Measurements from ENCODE around the gene WDR27.
"Not testable (repeated sequence)": the region's sequence is repeated elsewhere in the genome, so short reads cannot be mapped to it uniquely, and the experiment has no call there.

WDR27 gene

GRCh38 chr6:169472786-169473416 lies 228.9 kb downstream of the WDR27 start:
- DNase-seq, result no peak

DNA sequence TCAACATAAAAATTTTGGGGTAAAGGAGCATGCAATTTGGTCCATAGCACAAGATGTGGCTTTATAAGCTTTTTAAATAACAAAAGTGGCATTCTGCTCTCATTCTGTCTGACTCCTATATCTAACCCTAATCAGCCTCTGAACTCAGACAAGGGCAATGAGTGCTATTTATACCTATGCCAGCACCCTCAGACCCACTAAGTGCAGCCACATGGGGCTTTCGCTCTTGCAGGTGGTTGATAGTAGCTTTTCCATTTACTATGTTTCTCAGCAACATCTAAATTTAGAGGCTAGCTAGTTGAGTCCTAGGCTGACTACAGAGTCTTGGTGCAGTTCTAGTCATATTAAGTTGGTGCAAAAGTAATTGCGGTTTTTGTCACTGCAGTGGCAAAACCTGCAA lies 231.0 kb downstream of the WDR27 start:
- DNase-seq, result no peak

DNA sequence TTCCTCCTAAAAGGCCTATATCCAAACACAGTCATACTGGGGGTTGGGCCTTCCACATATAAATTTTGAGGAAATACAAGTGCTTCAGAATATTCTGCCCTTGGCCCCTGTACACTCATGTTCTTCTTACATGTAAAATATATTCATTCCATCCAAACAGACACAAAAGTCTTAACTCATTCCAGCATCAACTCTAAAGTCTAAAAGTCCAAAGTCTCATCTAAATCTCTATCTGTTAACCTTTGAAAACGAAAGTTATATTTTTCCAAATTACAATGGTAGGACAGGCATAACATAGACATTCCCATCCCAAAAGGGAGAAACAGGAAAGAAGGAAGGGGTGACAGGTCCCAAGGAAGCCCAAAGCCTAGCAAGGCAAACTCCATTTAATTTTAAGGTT lies 232.8 kb downstream of the WDR27 start:
- DNase-seq, result no peak

GRCh38 chr6:169467755-169468154 lies 234.1 kb downstream of the WDR27 start:
- DNase-seq, result not testable (repeated sequence)

GRCh38 chr6:169466256-169466655 lies 235.6 kb downstream of the WDR27 start:
- DNase-seq, result not testable (repeated sequence)

DNA sequence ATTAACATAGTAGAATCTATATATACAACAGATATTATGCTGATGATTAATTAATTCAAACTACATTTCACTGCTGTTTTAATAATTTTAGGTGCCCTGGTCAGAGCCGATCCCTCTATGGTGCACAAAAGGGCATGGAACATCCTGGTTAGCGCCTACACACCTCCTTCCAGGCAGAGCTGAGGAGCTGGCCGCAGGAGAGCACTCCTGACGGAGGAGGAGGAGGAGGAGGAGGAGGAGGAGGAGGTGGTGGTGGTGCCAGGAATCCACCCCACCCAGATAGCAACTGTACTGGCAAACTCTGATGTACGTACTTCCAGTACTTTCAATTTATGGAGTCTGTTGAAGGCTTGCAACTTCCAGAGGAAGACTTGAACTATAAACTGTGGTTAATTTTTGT lies 244.1 kb downstream of the WDR27 start:
- no peak for DNase-seq

DNA sequence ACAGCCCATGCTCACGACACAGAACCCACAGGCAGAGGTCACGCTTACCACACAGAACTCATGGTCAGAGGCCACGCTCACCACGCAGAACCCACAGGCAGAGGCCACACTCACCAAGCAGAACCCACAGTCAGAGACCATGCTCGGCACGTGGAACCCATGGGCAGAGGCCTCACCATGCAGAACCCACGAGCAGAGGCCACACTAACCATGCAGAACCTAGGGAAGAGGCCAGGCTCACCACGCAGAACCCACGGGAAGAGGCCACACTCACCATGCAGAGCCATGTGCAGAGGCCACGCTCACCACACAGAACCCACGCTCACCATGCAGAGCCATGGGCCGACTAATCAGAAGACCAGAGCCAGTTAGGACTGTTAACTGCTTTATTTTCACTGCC lies 245.0 kb downstream of the WDR27 start:
- no peak for DNase-seq

GRCh38 chr6:169455470-169455869 lies 246.4 kb downstream of the WDR27 start:
- DNase-seq, result no peak

DNA sequence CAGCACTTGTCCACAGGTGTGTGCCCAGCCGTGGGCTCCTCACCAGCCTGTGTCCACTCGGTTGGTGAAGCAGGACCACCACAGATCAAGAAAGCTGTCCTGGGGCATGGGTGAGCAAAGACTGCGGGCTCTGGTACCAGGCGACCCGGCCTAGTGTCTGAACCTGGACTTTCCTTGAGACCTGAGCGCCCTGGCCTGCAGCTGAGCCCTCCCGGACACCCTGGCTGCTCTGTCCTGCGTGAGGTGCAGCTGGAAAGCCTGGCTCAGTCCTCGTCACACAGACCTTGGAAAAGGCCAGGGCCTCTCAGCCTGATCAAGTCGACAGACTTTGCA lies 247.0 kb downstream of the WDR27 start:
- DNase-seq, result no peak

- no peak for DNase-seq
These were observed 247.5 kb downstream of the WDR27 start for GRCh38 chr6:169454204-169454871.

DNA sequence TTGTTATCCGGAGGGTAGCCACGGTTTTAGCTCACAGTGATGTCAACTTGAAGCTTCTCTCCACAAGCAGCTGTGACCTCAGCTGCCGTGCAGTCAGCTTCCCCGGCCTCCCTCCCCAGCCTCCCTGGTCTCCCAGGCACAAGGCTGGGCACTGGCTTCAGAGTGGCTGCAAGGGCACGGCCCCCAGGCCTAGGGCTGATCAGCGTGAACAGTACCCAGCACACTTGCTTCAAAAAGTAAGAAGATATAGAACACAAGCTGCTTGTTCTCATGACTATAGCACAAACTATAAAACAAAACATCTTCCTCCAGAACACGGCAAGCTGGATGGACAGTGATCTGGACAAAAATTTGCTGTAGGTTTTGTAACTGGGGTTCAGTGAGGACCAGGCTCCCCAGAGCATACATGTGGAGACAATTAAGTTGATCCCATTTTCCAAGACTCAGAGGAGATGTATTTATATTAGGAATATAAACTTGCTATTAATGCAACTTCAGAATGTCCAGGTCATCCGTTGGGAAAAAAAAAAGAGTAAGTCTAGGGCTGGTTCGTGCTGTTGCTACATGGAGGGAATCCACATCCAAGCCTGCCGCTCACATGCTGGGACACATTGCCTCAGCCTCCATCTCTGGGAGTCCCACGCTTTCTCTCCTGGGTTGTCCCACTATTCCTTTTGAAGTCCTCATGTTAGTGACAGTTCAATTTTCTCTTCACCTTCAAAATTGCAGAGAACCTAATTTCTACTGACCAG lies 248.8 kb downstream of the WDR27 start:
- no peak for DNase-seq

DNA sequence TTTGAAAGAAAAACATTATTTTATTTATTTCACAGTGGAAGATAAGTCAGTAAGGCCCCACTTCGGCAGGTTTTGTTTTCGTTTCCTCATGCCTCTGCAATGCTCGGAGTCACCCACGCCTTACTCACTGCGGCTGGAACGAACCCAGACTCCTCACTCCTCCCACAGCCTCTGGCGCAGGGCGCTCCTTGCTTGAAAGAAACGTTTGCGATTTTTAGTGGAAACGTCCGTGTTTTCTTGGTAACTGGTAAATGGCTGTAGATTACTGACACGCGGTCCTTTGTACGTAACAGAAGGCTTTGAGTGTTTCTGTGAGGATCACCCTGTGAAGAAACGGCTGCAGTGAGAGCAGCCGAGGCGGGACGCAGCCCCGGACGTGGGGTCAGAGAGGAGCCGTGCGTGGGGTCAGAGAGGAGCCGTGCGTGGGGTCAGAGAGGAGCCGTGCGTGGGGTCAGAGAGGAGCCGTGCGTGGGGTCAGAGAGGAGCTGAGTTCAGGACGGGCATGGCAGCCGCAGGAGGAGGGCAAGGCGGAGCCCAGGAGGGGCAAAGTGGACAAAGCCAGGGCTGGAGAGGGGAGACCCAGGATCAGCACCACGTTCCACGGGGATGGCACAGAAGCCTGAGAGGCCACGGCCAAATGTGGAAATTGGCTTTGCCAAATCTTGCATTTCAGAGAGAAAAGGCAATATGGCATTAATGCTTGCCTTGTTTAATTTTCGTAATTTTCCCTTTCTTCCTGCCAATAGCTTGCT lies 249.5 kb downstream of the WDR27 start:
- no peak for DNase-seq

DNA sequence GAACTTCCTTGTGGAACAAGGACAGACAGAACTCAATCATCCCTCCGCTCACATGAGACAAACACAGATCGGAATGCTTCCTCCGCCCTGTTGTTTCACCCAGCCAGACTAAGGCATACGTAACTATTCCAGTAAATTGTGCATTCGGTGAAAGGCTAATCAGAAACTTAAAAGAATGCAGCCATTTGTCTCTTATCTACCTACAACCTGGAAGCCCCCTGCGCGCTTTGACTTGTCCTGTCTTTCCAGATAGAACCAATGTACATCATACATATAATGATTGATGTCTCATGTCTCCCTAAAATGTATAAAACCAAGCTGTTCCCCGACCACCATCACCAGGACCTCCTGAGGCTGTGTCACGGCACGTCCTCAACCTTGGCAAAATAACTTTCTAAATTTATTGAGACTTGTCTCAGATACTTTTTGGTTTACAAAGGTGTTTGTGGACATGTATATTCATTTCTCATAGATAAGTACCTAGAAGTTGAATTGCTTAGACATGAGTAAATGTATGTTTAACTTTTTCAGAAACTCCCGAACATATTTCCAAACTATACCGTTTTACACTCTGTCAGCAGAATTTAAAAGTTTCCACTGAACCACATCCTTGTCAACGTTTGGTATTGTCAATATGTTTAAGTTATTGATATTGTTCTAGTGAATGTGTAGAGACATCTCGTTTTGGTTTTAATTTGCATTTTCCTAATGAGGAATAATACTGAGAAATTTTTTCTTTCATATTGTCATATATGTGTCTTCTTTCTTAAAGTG lies 250.6 kb downstream of the WDR27 start:
- DNase-seq, result no peak

GRCh38 chr6:169450097-169450496 lies 251.7 kb downstream of the WDR27 start:
- DNase-seq, result peak in 1 of 14 donors; percentile 29

DNA sequence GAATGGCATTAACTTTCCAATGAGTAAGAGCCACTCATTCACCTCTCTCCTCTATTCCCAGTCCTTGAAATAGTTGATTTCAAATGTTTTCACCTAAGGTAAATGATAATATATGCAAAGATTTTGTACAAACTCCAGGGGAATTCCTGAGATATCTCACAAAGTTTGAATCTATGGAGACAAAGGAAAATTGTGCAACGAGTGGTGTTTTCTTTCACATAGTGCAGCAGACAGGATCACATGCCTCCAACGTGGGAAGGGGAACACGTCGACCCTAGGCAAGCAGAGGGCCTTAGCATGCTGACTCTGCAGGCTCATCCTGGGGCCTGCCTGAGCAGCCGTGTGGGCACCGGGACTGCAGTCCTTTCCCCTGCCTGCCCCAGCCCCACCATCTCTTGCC lies 252.6 kb downstream of the WDR27 start:
- DNase-seq, result no peak

DNA sequence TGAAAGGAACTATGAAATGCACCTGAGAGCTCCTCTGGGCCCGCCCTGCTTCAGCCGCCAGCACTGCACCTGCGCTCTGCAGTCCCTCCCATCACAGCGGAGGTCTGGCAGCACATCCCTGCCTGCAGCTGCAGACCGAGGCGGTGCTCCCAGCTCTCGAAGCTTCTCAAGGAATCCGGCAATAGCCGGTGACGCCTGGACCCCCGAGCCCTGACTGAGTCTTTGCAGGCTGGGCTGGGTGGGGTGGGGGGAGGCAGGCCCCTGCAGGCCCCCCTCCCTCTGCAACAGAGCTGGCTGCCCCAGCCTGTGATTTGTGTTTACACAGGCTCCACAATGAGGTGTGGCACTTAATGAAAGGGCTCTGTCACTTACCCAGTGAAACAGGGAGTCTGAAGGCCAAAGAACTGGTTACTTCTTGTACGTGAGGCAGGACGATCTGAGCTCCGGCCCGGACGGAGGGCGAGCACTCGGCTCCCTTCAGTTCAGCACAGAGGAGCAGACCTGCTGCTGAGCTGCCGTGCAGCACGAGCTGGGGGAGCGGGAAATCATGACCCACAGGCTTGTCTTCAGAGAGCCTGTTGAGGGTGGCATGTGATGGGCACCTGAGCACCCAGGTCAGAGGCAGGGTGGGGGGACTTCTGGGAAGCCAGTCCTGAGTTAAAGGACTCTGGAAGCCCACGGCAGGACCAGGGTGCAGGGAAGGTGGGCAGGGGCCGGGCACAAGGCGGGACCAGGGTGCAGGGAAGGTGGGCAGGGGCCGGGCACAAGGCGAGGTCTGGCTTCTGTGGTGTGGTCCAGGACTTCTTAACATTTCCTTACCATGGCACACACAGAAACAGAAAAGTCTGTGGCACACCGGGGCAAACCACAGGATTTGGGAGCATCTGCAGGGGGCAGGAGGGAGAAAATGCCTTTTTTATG lies 255.9 kb downstream of the WDR27 start:
- DNase-seq, result no peak

DNA sequence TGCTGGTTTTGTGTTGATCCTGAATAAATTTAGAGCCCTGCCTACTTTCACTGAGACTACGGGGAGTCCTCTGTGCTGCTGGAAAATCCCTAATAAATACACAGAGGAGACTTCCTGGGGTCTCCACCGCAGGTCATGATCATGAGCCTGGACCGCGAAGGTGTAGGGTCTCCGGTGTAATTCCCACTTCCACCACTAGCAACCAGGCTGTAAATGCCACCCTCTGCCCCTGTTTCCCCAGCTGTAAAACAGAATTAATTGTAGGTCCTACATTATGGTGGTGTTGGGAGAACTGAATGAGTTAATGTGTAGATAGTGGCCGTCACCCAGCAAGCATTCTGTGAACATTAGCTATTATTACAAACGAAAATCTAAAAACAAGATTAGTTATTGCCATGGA lies 256.6 kb downstream of the WDR27 start:
- no peak for DNase-seq

DNA sequence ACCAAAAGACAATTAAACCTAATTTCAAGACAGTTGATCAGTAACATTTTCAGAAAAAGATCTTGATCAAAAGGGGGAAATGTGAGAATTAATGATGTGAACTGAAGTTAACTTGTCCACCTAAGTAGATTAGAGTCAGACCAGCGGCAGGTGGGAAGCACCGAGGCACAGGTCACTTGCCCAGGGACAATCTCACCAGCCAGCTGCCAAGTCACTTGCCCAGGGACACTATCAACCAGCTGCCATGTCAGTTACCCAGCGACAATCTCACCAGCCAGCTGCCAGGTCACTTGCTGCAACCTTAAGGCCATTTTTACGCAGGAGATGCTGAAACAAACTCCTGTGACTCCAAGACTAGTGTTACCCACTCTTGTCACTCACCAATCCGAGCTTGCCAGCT lies 260.5 kb downstream of the WDR27 start:
- DNase-seq, result no peak

DNA sequence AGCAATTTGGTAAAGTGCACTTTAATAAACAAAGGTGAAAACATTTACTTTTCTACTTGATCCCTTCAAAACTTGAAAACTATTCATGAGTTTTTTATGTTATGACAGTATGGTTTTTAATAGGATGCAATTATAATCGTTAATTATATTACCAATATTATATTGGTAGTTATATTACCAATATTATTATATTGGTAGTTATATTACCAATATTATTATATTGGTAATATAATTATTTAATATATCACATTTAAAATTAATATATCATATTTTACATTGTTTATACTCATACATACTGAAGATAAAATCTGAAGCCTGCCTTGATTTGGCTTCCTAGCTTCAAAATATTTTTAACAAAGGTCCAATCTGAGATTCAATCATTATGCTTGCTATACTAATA lies 262.1 kb downstream of the WDR27 start:
- no peak for DNase-seq

DNA sequence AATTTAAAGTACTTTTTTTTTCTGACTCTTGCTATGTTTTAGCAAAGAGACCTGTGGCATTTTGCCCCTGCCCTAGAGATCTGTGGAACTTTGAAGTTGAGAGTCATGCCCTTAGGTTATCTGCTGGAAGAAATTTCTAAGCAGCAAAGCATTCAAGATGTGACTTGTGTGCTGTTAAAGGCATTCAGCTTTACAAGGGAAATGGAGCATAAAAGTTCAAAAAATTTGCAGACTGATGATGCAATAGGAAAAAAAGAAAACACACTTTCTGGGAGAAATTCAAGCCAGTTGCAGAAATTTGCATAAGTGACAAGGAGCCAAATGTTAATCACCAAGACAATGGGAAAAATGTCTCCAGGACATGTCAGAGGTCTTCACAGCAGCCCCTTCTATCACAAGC lies 267.3 kb downstream of the WDR27 start:
- DNase-seq, result not testable (repeated sequence)

- DNase-seq, result no peak
These were observed 272.8 kb downstream of the WDR27 start for GRCh38 chr6:169429001-169429400.

All from C1 segment of cervical spinal cord (tissue), 14 donors.